ENCODE results near the gene HECTD2.

Gene HECTD2

DNA sequence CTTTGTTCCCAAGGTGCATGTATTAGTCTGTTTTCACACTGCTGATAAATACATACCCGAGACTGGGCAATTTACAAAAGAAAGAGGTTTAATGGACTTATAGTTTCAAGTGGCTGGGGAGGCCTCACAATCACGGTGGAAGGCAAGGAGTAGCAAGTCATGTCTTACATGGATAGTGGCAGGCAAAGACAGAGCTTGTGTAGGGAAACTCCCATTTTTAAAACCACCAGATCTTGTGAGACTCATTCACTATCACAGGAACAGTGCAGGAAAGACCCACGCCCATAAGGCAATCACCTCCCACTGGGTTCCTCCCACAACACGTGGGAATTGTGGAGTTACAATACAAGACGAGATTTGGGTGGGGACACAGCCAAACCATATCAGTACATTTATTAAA lies 129.8 kb downstream of the HECTD2 start:
- TF ChIP-seq ZFX (IDR thresholded peaks at IDR 0.05; ENCODE audit: borderline replicate concordance): no peak
- TF ChIP-seq, protein P1, sequence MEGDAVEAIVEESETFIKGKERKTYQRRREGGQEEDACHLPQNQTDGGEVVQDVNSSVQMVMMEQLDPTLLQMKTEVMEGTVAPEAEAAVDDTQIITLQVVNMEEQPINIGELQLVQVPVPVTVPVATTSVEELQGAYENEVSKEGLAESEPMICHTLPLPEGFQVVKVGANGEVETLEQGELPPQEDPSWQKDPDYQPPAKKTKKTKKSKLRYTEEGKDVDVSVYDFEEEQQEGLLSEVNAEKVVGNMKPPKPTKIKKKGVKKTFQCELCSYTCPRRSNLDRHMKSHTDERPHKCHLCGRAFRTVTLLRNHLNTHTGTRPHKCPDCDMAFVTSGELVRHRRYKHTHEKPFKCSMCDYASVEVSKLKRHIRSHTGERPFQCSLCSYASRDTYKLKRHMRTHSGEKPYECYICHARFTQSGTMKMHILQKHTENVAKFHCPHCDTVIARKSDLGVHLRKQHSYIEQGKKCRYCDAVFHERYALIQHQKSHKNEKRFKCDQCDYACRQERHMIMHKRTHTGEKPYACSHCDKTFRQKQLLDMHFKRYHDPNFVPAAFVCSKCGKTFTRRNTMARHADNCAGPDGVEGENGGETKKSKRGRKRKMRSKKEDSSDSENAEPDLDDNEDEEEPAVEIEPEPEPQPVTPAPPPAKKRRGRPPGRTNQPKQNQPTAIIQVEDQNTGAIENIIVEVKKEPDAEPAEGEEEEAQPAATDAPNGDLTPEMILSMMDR (IDR thresholded peaks at IDR 0.05): no peak
- no peak overlapping the region for H3K27ac ChIP-seq

DNA sequence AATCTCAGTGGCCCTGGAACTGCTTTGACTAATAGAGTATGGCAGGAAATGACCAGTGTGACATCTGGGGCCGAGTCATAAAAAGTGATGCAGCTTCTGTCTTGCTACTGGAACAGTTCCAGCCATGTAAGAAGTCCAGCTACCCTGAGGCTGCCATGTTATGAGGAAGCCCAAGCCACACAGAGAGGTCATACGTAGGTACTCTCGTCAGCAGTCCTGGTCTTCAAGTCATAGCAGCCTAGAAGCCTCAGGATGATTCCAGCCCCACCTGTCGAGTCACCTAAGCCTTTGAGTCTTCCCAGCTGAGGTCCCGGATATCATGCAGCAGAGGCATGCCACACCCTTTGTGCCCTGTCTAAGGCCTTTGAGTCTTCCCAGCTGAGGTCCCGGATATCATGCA lies 130.6 kb downstream of the HECTD2 start:
- TF ChIP-seq, protein P1 (IDR thresholded peaks at IDR 0.05): no peak
- no peak for TF ChIP-seq ZFX (IDR thresholded peaks at IDR 0.05; ENCODE audit: borderline replicate concordance)

DNA sequence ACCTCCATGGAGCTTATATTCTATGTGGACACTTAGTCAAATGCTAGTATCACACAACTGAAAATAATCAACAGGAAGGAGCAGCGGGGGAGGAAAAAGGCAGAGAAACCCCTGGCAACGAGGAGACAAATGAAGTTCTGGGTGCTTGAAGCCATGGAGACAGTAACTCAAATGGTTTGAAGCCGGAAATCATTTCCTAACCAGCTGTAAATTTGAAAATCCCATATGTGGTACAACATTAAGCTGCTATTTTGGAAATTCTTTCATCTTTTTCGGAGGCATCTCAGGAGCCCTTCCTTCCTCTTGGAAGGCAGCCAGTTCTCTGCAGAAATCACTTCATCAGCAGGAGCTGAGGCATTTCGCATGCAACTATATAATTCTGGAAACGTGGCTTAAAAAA lies 131.3 kb downstream of the HECTD2 start:
- no peak for TF ChIP-seq ZFX (IDR thresholded peaks at IDR 0.05; ENCODE audit: borderline replicate concordance)
- TF ChIP-seq, protein P1 (IDR thresholded peaks at IDR 0.05): no peak
- no peak overlapping the region for H3K27ac ChIP-seq

More for the DNA sequence above, 130.6 kb downstream of the HECTD2 start:
- no peak overlapping the region for H3K27ac ChIP-seq

DNA sequence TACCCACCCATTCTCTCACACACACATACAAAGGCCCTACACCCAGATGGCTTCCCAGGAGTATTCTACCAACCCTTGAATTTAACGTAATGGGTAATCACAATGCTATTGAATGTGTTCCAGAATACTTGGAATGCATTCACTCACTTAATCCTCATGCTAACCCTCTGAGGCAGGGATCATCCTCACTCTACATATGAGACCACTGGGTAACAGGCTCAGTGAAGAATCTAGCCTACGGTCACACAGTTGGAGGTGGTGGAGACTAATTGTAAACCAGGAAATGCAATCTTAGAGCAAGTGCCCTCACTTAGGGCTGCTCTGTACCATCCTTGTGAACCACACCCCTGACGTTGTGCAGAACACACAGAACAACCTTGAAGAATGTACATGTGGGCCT lies 135.2 kb downstream of the HECTD2 start:
- TF ChIP-seq, protein P1 (IDR thresholded peaks at IDR 0.05): no peak
- TF ChIP-seq ZFX (IDR thresholded peaks at IDR 0.05; ENCODE audit: borderline replicate concordance): no peak
- no peak overlapping the region for H3K27ac ChIP-seq

DNA sequence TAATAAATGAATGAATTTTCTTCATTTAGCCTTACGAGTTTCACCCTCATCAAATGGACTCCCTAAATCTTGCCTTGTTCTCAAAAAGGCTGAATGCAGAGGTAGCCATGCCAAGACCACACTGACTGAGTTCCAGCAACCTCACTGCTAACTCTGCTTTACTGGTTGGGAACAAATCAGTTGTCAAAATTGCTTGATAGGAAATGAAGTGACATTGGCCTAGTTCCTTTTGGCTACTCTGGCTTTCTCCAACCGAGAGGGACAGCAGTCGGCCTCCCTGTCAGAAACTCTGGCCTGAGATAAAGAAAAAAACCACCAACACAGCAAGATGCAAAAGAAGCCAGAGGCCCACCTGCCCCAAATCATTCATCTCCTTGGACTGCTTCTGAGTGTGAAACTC lies 135.7 kb downstream of the HECTD2 start:
- TF ChIP-seq, protein P1 (IDR thresholded peaks at IDR 0.05): no peak
- no peak for TF ChIP-seq ZFX (IDR thresholded peaks at IDR 0.05; ENCODE audit: borderline replicate concordance)
- H3K27ac ChIP-seq: no peak overlapping the region

DNA sequence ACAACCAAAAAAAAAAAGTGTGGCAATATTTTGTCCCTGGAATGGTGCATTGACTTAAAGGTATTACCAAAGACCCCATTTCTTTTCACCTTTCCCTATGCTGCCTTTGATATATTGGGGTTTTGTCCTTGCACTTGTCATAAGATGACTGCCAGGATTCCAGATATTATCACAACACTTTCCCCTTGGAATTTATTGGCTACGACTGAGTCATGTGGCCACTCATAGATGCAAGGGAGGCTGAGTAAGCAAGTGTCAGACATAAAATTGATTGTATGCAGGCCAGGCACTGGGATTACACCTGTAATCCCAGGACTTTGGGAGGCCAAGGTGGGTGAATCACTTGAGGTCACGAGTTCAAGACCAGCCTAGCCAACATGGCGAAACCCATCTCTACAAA lies 139.1 kb downstream of the HECTD2 start:
- no peak overlapping the region for H3K27ac ChIP-seq
- TF ChIP-seq, protein P1 (IDR thresholded peaks at IDR 0.05): no peak
- TF ChIP-seq ZFX (IDR thresholded peaks at IDR 0.05; ENCODE audit: borderline replicate concordance): no peak

DNA sequence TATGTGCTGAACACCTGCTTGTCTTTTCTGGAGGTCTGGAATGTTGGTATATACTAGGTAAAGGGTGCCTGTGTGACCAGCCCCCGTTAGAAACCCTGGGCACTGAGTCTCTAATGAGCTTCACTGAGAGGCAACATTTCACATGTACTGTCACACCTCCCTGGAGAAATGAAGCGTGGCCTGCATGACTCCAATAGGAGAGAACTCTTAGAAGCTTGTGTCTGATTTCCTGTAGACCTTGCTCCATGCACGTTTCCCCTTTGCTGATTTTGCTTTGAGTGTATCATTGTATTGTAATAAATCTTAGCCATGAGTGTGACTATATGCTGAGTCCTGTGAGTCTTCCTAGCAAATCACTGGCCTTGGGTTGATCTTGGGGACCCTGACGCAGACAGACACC lies 139.9 kb downstream of the HECTD2 start:
- TF ChIP-seq, protein P1 (IDR thresholded peaks at IDR 0.05): no peak
- no peak for TF ChIP-seq ZFX (IDR thresholded peaks at IDR 0.05; ENCODE audit: borderline replicate concordance)
- no peak overlapping the region for H3K27ac ChIP-seq
